Keratinocyte (primary cell): Measurements from ENCODE around the gene GMEB2. TPM values are rescaled to one million over a fixed set of nuclear protein-coding genes. Genes with fewer than 3 reads are reported as not detected.

Experiments used
- DNase-seq: peaks from one replicate; pipeline ENCODE4 v3.0.0-alpha.2; 2011; ENCODE audit warnings: low read depth, missing footprints, low spot score
- FAIRE-seq: peaks from 2 replicates; lab custom pipeline; 2011; peaks lifted over from hg19 to GRCh38; lab: Jason Lieb, UNC
- H2AFZ ChIP-seq: 2 replicates; pipeline ENCODE4 v1.6.0; 2012; ENCODE audit warnings: low read length, control low read depth, inconsistent platforms; ENCODE audit not compliant: control insufficient read depth
- H3K27ac ChIP-seq: 2 replicates; pipeline ENCODE4 v1.5.1; 2011; ENCODE audit warnings: low read length; ENCODE audit not compliant: control insufficient read depth, insufficient read depth
- H3K27me3 ChIP-seq: 3 replicates; pipeline ENCODE4 v1.6.0; 2011; ENCODE audit warnings: low read length; ENCODE audit not compliant: control insufficient read depth, insufficient read depth; ENCODE audit errors: extremely low read depth
- H3K36me3 ChIP-seq, 2 experiments: 2 replicates in 1 of 2; 3 replicates in 1 of 2; pipeline ENCODE4 v1.5.1; 2011; ENCODE audit warnings: low read length in 2 of 2, mild to moderate bottlenecking in 1 of 2; ENCODE audit not compliant: control insufficient read depth in 2 of 2, insufficient read depth in 2 of 2; ENCODE audit errors: extremely low read depth in 1 of 2
- H3K4me1 ChIP-seq: 3 replicates; pipeline ENCODE4 v1.5.1; 2011; ENCODE audit warnings: low read length; ENCODE audit not compliant: control insufficient read depth, insufficient read depth; ENCODE audit errors: extremely low read depth
- H3K4me2 ChIP-seq: 3 replicates; pipeline ENCODE4 v1.6.0; 2011; ENCODE audit warnings: low read depth, low read length; ENCODE audit not compliant: control insufficient read depth, insufficient read depth; ENCODE audit errors: extremely low read depth
- H3K4me3 ChIP-seq, 3 experiments: fragments of 200-600 bp in 1 of 3; sonication (generic) in 1 of 3; 2 replicates in 2 of 3; 3 replicates in 1 of 3; pipeline ENCODE4 v1.5.1; 2011 to 2016; ENCODE audit warnings: low read length in 3 of 3, mild to moderate bottlenecking in 3 of 3, control low read depth in 2 of 3, inconsistent platforms in 1 of 3, low read depth in 1 of 3, mixed read lengths in 1 of 3, mixed run types in 1 of 3, moderate library complexity in 1 of 3; ENCODE audit not compliant: control insufficient read depth in 2 of 3, insufficient read depth in 2 of 3; ENCODE audit errors: extremely low read depth in 1 of 3
- H3K79me2 ChIP-seq: 2 replicates; pipeline ENCODE4 v1.6.0; 2012; ENCODE audit warnings: low read length; ENCODE audit not compliant: control insufficient read depth, insufficient read depth
- H3K9ac ChIP-seq: 3 replicates; pipeline ENCODE4 v1.6.0; 2011; ENCODE audit warnings: low read length; ENCODE audit not compliant: control insufficient read depth, insufficient read depth; ENCODE audit errors: extremely low read depth
- H3K9me1 ChIP-seq: 3 replicates; pipeline ENCODE4 v1.6.0; 2011; ENCODE audit warnings: low read length; ENCODE audit not compliant: control insufficient read depth, insufficient read depth; ENCODE audit errors: extremely low read depth
- H3K9me3 ChIP-seq: 2 replicates; pipeline ENCODE4 v1.5.1; 2012; ENCODE audit warnings: low read depth, low read length; ENCODE audit not compliant: control insufficient read depth
- H4K20me1 ChIP-seq: 3 replicates; pipeline ENCODE4 v1.6.0; 2011; ENCODE audit warnings: low read length; ENCODE audit not compliant: control insufficient read depth, insufficient read depth; ENCODE audit errors: extremely low read depth
- CTCF ChIP-seq, 3 experiments: IDR thresholded peaks in 1 of 3; conservative IDR thresholded peaks in 1 of 3; optimal IDR thresholded peaks in 1 of 3; 2 replicates in 2 of 3; 3 replicates in 1 of 3; pipeline versions ENCODE3 to v1.5.1; 2011; ENCODE audit warnings: low read length in 3 of 3, mild to moderate bottlenecking in 3 of 3, moderate library complexity in 2 of 3, control low read depth in 1 of 3, inconsistent platforms in 1 of 3; ENCODE audit not compliant: insufficient read depth in 2 of 3; ENCODE audit errors: extremely low read depth in 1 of 3
- EZH2 ChIP-seq: IDR thresholded peaks from one replicate; pipeline ENCODE4 v1.6.1; 2012; ENCODE audit warnings: inconsistent platforms, mild to moderate bottlenecking, low read length, moderate library complexity
- dilution Hi-C: fragments of 300-500 bp; cut with MboI; formaldehyde crosslinking; loops from one replicate; pipeline ENCODE4 v1.7.0; 2020; ENCODE audit warnings: low sequenced_read_pairs; ENCODE audit not compliant: extremely low pct_ligation_motif_present
- polyA plus RNA-seq, 5 experiments: library from polyadenylated mRNA; depleted of rRNA in 3 of 5; stranded (reverse) in 3 of 5; stranded (forward) in 1 of 5; unstranded in 1 of 5; fragments of >200 nt; gene quantifications; 1 replicate in 1 of 5; 2 replicates in 3 of 5; 3 replicates in 1 of 5; pipeline versions ENCODE4 v1.2.1 to v1.2.3, GENCODE V29; 2011 to 2012; ENCODE audit warnings: missing spikeins in 2 of 5, low read depth in 1 of 5, low replicate concordance in 1 of 5

GMEB2 gene
- polyA plus RNA-seq, 1 donor (not counting 4 experiments of a cell fraction or from before 2014, with no cell fraction given): 5.1 TPM

GRCh38 chr20:63622096-63622495 lies 4.8 kb downstream of the GMEB2 start:
- no peaks in the 10 kb centered on the region for H3K9me1 ChIP-seq
- H4K20me1 ChIP-seq: no peaks in the 10 kb centered on the region
- no peak overlapping the region for H3K27ac ChIP-seq
- TF ChIP-seq CTCF (optimal IDR thresholded peaks at IDR 0.05 in 1 of 3, IDR thresholded peaks at IDR 0.05 in 1 of 3, conservative IDR thresholded peaks at IDR 0.05 in 1 of 3; ENCODE audit: extremely low read depth in 1 of 3, insufficient read depth in 2 of 3, low read length in 3 of 3): no peak
- TF ChIP-seq EZH2: no peak
- no peak overlapping the region for H2AFZ ChIP-seq
- H3K36me3 ChIP-seq: peaks cover 9 to 16% of the 10 kb centered on the region in 2 experiments
- H3K4me3 ChIP-seq: no peak overlapping the region
- no peaks in the 10 kb centered on the region for H3K27me3 ChIP-seq
- H3K9me3 ChIP-seq: no peaks in the 10 kb centered on the region
- H3K79me2 ChIP-seq: peaks cover 62% of the 10 kb centered on the region
- no peaks in the 10 kb centered on the region for H3K4me1 ChIP-seq
- no peak for FAIRE-seq
- DNase-seq: no peak
- no peak overlapping the region for H3K9ac ChIP-seq
- H3K4me2 ChIP-seq: no peak overlapping the region
- dilution Hi-C loops: no loop called here

GRCh38 chr20:63620991-63621390 lies 5.9 kb downstream of the GMEB2 start:
- peaks cover 11 to 16% of the 10 kb centered on the region in 2 experiments for H3K36me3 ChIP-seq
- no peaks in the 10 kb centered on the region for H3K9me3 ChIP-seq
- DNase-seq (no peak), FAIRE-seq (no peak)
- no peaks in the 10 kb centered on the region for H3K9me1 ChIP-seq
- dilution Hi-C loops: no loop called here
- TF ChIP-seq EZH2 (no peak), CTCF (optimal IDR thresholded peaks at IDR 0.05 in 1 of 3, IDR thresholded peaks at IDR 0.05 in 1 of 3, conservative IDR thresholded peaks at IDR 0.05 in 1 of 3; ENCODE audit: extremely low read depth in 1 of 3, insufficient read depth in 2 of 3, low read length in 3 of 3) (no peak)
- H3K4me1 ChIP-seq: no peaks in the 10 kb centered on the region
- H3K27ac ChIP-seq: no peak overlapping the region
- no peaks in the 10 kb centered on the region for H3K27me3 ChIP-seq
- H3K9ac ChIP-seq: no peak overlapping the region
- H3K4me2 ChIP-seq: no peak overlapping the region
- H4K20me1 ChIP-seq: no peaks in the 10 kb centered on the region
- H3K79me2 ChIP-seq: peaks cover 59% of the 10 kb centered on the region
- H3K4me3 ChIP-seq: no peak overlapping the region
- no peak overlapping the region for H2AFZ ChIP-seq
